NCI-H2227 treated with DMSO at 0.1 percent for 48 hours (cell line): ENCODE results near the gene KLHL8.

Experiments
- DNase-seq: peaks from one replicate; lab custom pipeline; 2025; lab: John Stamatoyannopoulos, UW

The KLHL8 gene

DNA sequence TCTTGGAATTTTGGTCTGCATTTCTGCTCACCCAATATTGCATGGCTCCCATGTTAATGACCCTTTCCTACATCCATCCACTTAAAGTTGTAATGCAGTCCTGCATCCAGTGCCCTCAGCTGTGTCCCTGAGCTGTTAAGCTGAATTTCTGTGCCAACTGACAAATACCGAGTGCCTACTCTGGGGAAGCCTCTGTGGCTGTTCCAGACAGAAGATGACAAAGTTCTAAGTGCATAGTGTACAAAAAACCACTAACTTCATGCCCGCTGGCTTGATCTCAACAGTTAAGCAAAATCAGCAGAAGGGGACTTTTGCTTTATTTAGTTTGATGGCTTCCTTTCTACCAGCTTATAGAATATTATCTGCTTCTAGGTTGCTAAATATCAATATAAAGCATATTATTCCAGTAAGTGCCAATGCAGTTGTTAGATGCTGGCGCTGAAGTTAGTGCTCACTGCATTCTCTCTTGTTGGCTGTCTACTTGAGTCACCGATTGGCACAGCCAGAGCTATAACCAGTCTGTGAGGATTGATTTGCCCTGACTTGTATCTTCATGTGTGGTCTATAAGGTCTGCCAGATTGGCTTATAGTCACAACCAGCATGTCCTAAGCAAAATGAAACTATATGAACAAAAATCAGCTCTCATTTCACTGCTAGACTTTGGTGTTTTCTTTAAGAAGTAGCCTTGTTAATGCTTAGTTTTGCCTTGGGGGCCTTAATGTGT lies 98.9 kb downstream of the KLHL8 start:
- no peak for DNase-seq

DNA sequence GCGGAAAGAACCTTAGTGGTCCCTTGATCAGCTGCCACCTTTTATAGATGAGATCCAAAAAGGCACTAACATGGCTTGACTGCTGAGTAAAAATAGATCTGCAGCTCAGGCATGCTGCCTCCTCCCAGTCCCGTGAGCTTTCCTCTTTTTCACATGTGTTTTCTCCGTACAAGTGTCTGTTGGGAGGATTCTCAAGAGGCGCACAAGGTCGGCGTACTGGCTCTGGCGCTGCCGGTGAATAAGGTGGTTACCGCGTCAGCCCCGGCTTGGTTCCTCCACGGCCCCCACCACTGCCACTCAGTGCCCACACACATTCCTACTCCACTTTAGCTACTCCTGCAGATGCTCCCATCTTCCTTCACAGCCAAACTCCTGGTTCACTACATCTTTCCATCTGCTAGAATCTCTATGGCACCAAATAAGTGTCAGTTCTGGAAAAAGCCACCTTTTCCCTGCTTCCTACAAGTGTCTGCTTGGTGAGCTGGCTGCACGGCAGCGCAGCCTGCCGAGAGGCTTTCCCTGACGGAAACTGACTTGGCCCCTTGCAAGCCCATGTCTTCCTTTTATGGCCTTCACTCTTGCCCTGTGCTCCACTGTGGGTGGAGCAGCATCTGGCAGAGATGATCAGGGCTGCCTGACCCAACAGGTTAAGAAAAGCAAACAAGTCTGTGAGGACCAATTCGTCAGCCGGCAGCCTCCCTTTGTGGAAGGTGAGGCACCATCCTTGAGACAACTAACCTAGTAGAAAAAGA lies 99.8 kb downstream of the KLHL8 start:
- DNase-seq: peak; percentile 27

DNA sequence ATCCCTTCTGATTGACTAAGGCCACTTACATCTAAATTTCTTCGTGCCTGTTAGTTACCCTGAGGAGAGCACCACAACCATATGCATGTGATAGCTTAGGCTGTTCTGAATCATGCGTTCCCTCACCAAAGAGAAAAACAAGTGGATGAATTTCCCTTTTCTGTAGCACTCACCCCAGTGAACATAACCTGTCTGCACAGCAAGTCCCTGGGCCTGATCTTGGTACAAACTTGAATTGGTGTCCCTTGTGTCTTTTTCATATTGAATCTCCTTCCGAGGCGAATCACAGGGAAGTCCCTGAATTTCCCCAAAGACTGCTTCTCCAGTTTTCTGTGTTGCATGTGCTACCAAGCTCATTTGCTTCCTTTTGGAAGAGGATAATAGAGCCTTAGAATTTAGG lies 100.4 kb downstream of the KLHL8 start:
- no peak for DNase-seq

DNA sequence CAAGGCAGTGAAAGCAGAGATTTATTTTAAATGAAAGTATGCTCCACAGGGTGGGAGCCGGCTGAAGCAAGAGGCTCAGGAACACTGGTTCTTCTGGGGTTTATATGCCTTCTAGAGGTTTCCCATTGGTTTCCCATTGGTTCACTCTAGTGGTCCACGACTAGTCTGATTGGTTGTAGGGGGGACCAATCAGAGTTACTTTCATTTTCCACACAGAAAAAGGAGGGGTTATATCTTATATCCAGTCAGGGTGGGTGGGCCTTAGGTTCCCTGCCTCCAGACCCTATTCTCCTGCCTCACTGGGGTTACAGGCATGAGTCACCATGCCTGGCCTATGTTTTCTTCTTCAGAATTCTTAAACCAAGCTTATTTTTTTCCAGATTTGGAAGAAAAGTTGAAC lies 101.6 kb downstream of the KLHL8 start:
- DNase-seq: peak; percentile 5

DNA sequence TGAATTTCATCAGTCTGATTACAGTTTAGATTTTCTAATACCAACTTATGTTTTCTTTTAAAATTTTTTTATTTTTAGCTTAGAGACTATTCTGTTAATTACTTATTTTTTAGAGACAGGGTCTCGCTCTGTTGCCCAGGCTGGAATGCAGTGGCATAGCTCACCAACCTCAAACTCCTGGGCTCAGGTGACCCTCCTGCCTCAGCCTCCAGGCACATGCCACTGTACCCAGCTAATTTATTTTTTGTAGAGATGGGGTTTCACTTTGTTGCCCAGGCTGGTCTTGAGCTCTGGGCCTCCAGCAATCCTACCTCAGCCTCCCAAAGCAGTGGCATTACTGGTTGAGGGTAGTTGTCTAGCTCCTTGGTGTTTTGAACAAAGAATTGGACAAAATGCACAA lies 102.0 kb downstream of the KLHL8 start:
- no peak for DNase-seq

- DNase-seq: no peak
These were observed 102.7 kb downstream of the KLHL8 start for GRCh38 chr4:87117732-87118075.

DNA sequence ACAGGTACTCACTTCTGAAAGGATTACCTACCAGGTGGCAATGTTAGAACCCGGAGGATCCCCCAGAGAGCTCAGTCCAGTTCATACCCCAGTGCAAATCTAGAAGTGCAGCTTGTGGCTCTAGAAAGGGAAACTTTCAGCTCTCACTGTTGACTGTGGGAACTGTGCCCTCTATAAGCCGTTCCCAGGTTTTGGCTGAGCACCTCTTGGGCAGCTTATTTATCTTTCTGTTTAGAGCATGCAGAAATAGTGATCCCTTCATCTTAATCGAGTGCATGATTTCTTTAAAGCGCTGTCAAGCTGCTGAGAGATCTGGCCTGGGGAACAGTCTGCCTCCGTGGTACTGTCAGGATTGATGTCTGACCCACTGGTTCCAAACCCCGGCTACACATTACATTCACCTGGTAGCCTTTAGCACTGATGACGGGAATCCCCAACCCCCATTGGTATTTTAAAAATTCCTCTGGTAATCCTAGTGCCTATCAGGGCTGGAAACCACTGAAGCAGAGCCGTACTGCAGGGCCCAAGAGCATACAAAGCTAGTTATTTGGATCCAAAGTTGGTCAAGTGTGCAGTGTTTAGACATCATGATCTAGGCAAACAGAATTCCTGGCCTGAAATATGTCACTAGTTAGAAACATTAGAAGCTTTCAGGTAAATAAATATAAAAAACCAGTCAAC lies 103.2 kb downstream of the KLHL8 start:
- no peak for DNase-seq

GRCh38 chr4:87116231-87116630 lies 104.2 kb downstream of the KLHL8 start:
- DNase-seq: no peak

- DNase-seq: no peak
These were observed 106.0 kb downstream of the KLHL8 start for GRCh38 chr4:87114245-87115062.

- no peak for DNase-seq
These were observed 108.4 kb downstream of the KLHL8 start for GRCh38 chr4:87112063-87112462.
